Stimulated activated CD4-positive, alpha-beta T cell treated with anti-CD3 and anti-CD28 coated beads, Interleukin-4, amount 100 ng/mL, for 4 hours (primary cell): Measurements from ENCODE around the gene ATP2B3.
"Not testable (repeated sequence)": the region's sequence is repeated elsewhere in the genome, so short reads cannot be mapped to it uniquely, and the experiment has no call there.

Experiments used
- DNase-seq, 2 experiments: peaks; one replicate each; pipeline ENCODE4 v3.0.0-alpha.2; 2020

Gene ATP2B3

GRCh38 chrX:153596981-153597750 lies 79.7 kb downstream of the ATP2B3 start:
- no peak for DNase-seq

- DNase-seq: peak; percentile 2 to 18
These were observed 81.2 kb downstream of the ATP2B3 start, which contains the start of gene CCNQ for GRCh38 chrX:153598541-153599191. TSS of gene CCNQ (minus strand) at chrX:153599139. CDS start at chrX:153599073, 66 bp downstream.

DNA sequence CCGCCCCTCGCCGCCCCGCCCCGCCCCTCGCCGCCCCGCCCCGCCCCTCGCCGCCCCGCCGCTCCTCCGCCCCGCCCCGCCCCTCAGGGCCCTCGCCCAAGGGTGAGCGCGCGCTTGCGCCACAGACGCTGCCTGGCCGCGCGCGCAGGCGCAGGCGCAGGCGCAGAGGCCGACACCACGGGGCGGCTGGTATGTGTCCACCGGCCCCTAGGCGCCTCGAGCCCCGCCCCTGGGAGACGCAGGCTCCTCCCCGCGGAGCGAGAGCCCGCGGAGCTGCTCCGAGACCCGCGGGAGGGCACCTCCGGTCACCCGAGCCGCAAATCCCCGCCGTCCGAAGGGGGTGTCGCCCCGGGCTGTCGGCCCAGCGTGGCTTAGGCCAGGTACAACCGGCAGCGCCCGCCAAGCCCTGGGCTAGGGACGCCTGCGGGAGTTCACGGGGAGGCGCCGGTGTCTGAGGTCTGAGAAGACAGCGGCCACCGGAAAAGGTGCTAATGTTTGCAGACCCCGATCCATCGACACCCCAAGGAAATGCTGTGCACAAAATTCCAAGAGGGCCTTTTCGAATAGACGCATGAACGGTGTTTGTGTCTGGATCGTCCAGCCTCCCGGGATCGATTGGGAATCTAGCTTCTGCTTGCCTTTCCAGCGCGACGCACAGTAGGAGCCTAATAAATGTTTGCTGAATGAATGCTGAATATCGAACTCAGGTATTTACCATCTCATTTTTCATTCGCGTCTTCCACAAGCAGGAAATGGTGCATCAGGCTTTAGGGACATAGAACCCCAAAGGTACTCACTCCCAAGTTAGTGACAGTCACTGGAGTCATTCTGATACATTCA lies 82.0 kb downstream of the ATP2B3 start:
- DNase-seq: peak; percentile 84 to 86

- DNase-seq: no peak
These were observed 82.6 kb downstream of the ATP2B3 start for GRCh38 chrX:153600032-153600373.

DNA sequence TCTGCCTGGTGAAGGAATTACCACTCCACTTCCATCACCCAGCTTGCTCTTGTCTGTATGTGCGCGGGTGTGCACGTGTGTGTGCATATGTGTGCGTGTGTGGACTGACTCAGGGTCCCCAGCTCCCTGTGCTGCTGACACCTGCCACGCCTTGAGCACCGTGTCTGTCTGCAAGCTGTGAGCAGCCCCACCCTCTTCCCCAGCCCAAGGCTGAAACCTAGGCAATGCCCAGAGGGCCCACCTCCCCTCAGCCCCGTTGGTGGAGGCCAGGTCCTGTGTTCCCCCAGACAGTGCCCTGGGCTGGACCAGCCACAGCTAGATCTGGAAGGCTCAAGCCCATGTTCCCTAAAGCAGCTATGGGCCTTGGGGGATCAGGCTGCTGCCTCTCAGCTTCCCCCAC lies 83.5 kb downstream of the ATP2B3 start:
- DNase-seq: no peak

GRCh38 chrX:153601511-153602110 lies 84.2 kb downstream of the ATP2B3 start:
- DNase-seq: no peak

- DNase-seq: no peak
These were observed 85.2 kb downstream of the ATP2B3 start for GRCh38 chrX:153602601-153603000.

GRCh38 chrX:153603131-153603656 lies 85.8 kb downstream of the ATP2B3 start:
- no peak for DNase-seq

GRCh38 chrX:153604666-153605380 lies 87.4 kb downstream of the ATP2B3 start:
- DNase-seq: not testable (repeated sequence)

DNA sequence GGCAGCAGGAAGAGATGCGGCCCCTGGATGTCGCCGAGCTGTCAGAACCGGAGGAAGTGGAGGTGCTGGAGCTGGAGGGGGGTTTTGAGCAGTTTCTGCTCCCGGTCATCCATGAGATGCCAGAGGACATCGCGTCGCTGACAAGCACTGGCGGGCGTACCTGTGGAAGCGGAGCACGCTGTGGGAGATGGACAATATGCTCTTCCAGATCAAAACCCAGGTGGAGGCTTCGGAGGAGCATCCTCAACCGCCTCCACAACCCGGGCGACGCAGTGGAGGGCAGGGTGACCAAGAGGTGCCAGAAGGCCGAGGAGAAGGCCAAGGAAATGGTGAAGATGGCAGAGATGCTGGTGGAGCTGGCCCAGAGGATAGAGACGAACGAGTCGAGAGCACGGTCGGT lies 89.1 kb downstream of the ATP2B3 start:
- no peak for DNase-seq

- no peak for DNase-seq
These were observed 90.9 kb downstream of the ATP2B3 start for GRCh38 chrX:153608376-153608775.

- no peak for DNase-seq
These were observed 91.4 kb downstream of the ATP2B3 start for GRCh38 chrX:153608806-153609205.

DNA sequence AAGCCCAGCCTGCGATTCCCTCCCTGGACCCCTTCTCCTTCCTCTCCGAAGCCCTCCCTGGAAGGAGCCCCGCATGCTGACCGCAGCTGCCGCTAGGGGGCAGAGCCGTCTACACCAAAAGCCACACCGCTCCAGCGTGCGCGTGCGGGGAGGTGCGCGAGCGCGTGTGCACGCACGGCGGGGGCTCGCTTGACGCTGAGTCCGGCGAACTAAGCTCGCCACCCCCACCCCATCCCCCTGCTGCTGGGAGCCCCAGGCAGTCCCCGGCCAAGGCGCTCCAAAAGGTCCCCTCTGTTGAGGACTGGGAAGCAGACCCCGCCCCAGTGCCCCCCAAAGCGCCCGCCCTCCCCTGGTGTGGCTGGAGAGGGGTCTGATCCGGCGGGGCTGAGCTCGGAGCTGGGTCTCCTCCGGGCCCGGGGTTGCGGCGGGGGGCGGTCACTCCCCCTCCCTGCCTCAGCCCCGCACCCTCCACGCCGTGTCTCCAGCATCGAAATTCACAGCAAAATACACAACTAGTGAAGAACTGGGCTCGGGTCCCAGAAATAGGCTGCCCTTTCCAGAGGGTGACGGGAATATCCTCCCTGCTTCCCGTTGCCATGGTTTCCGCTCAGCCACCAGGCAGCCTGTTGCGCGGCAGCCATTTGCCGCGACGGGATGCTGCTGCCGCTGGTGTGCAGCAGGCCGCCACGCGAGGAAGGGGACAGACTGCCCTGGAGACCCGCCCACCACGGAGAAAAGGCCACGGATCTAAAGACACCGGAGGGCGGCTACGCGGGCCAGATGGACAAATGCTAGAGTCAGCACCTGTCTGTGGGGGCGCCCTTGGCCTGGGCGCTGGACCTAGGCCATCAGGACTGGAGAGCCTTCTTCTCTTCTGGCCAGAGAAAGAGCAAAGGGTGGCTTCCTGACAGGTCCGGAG lies 92.7 kb downstream of the ATP2B3 start:
- peak; percentile 73 to 80 for DNase-seq

DNA sequence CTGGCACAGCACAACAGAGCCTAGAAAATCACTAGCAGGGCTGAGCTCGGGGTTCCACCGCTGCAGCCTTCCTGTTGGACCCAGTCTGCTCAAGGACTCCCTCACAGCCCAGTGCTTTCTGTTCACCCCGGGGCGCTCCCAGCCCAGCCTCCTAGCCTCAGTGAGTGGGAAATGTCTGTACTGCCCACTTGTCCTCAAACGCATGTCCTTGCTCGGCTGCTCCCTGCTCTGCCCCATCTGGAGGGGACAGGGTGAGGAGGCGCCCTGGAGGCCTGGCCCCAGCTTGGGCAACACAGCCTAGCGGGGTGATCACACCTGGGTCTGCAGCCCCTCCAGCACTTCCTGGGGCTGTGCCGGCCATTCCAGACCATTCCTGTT lies 93.4 kb downstream of the ATP2B3 start:
- no peak for DNase-seq

DNA sequence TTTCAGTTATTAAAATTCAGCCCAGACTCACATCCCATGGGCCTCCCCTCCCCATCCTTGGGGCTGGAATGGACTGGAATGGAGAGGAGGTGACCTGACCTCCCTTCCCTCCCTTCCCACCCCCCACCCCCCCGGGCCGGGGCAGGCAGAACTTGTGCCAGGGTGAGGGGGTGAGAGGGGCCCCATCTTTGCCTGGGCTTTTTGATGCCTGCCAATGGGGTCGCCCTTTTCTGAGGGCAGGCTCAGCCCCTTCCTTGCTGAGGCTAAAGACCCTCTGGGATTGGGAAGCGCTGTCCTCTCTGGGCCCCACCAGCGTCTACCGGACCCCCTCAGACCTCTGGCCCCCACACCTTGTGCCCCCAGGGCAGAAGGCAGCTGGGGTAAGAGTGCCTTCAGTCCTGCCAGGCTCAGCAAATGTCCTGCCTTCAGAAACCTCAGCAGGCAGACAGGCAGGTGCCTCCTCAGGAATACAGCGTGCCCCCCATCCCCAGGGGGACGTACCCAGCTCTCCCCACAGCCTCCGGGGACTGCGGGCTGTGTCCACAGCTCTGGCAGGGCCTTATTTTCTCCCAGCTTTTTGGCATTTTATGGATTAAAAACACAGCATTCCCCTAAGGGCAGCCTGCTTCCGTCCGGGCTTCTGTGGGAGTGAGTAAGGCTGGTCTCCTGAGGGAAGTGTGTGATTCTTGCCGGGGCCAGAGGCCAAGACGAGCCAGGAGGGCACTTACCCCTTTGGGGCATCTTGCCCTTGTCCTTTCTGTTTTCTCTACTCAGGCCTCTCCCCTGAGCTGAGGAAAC lies 94.1 kb downstream of the ATP2B3 start:
- DNase-seq: no peak

- DNase-seq: no peak
These were observed 95.0 kb downstream of the ATP2B3 start for GRCh38 chrX:153612413-153612812.

DNA sequence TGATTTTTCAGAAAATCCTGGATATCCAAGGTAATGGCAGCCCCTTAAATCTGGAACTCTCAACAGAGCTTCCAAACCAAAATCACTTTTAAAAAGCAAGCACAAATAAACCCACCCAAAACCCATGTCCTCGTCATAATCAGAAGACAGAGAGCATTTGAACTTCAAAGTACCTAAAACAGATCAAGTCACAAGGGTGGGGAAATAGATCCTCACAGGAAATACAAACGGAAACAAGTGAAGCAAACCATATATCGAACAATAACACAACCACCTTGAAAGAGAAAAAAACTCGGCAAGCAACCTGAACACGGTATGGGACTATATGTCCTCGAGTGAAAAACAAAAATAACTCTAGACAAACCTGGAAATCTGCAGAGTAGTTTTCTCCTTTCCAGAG lies 97.4 kb downstream of the ATP2B3 start:
- DNase-seq: no peak

DNA sequence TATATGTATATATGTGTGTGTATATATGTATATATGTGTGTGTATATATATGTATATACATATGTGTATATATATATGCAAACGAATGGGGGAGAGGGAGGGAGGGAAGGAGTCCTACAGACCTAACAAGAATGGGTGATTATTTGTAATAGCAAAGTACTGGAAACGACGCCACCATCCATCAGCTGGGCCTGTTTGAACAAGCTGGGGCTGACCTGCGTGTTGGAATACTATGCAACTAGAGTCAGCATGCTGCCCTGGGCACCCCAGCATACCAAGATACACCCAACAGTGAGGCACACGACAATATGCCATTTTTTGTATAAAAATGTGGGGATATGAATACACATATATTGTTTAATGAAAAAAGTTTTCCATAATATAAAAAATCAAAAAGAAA lies 103.1 kb downstream of the ATP2B3 start:
- no peak for DNase-seq

DNA sequence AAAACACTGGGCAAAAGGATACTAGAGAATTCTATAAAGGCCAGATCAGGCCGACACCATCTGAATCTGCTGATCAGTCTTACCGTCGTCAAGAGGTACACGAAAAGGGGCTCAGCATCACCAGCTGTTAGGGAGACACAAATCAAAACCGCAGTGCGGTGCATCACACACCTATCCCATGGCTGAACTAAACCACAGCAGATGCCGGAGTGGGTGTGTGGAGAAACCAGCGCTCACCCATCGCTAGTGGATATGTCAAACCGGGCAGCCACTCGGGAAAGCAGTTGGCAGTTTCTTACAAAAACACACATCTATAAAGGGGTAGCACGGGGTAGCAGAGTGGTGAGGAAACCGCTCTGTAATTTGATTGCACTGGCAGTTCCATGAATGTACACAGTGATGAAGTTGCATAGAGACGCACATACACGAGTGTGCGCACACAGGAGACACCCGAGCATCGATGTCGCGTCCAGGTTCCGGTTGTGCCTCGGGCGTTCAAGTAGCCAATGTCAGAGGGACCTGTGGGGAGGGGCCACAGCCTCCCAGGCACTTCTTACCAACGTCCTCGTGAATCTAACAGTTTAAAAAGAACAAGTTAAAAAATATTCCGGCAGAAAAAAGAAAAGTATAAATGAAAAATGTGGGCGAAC lies 104.6 kb downstream of the ATP2B3 start:
- DNase-seq: no peak
